ENCODE results near the gene DCUN1D2. TPM values are rescaled to one million over a fixed set of nuclear protein-coding genes. Genes with fewer than 3 reads are reported as not detected.

DCUN1D2 gene
- polyA plus RNA-seq, 4 donors, result 17.8 to 35.2 (median 19.4) TPM

GRCh38 chr13:113428871-113429607 lies 61.5 kb downstream of the DCUN1D2 start:
- DNase-seq (ENCODE audit: low read depth in 4 of 4, low spot score in 3 of 4), result no peak

- DNase-seq (ENCODE audit: low read depth in 4 of 4, low spot score in 3 of 4), result no peak
These were observed 62.0 kb downstream of the DCUN1D2 start for GRCh38 chr13:113428469-113428865.

- no peak for DNase-seq (ENCODE audit: low read depth in 4 of 4, low spot score in 3 of 4)
These were observed 62.7 kb downstream of the DCUN1D2 start for GRCh38 chr13:113427562-113428468.

GRCh38 chr13:113426591-113426986 lies 63.9 kb downstream of the DCUN1D2 start:
- DNase-seq (ENCODE audit: low read depth in 4 of 4, low spot score in 3 of 4), result no peak

GRCh38 chr13:113425941-113426590 lies 64.4 kb downstream of the DCUN1D2 start:
- DNase-seq (ENCODE audit: low read depth in 4 of 4, low spot score in 3 of 4), result no peak

GRCh38 chr13:113423520-113424163 lies 66.9 kb downstream of the DCUN1D2 start:
- no peak for DNase-seq (ENCODE audit: low read depth in 4 of 4, low spot score in 3 of 4)

GRCh38 chr13:113422807-113423519 lies 67.5 kb downstream of the DCUN1D2 start:
- no peak for DNase-seq (ENCODE audit: low read depth in 4 of 4, low spot score in 3 of 4)

- DNase-seq (ENCODE audit: low read depth in 4 of 4, low spot score in 3 of 4), result no peak
These were observed 68.7 kb downstream of the DCUN1D2 start for GRCh38 chr13:113421673-113422270.

GRCh38 chr13:113420833-113421600 lies 69.5 kb downstream of the DCUN1D2 start:
- DNase-seq (ENCODE audit: low read depth in 4 of 4, low spot score in 3 of 4), result no peak

GRCh38 chr13:113420232-113420631 lies 70.3 kb downstream of the DCUN1D2 start:
- no peak for DNase-seq (ENCODE audit: low read depth in 4 of 4, low spot score in 3 of 4)

- DNase-seq (ENCODE audit: low read depth in 4 of 4, low spot score in 3 of 4), result no peak
These were observed 70.8 kb downstream of the DCUN1D2 start for GRCh38 chr13:113419531-113420193.

GRCh38 chr13:113418722-113419049 lies 71.8 kb downstream of the DCUN1D2 start:
- no peak for DNase-seq (ENCODE audit: low read depth in 4 of 4, low spot score in 3 of 4)

- DNase-seq (ENCODE audit: low read depth in 4 of 4, low spot score in 3 of 4), result no peak
These were observed 72.4 kb downstream of the DCUN1D2 start for GRCh38 chr13:113417836-113418721.

- DNase-seq (ENCODE audit: low read depth in 4 of 4, low spot score in 3 of 4), result no peak
These were observed 73.3 kb downstream of the DCUN1D2 start for GRCh38 chr13:113417008-113417751.

- DNase-seq (ENCODE audit: low read depth in 4 of 4, low spot score in 3 of 4), result no peak
These were observed 74.7 kb downstream of the DCUN1D2 start for GRCh38 chr13:113415825-113416224.

- DNase-seq (ENCODE audit: low read depth in 4 of 4, low spot score in 3 of 4), result no peak
These were observed 75.5 kb downstream of the DCUN1D2 start for GRCh38 chr13:113415032-113415431.

- DNase-seq (ENCODE audit: low read depth in 4 of 4, low spot score in 3 of 4), result no peak
These were observed 76.2 kb downstream of the DCUN1D2 start for GRCh38 chr13:113414335-113414734.
